HL-60 (cell line): ENCODE data around the gene TCP11L1.

Experiments
- CTCF ChIP-seq: IDR thresholded peaks from one replicate; pipeline ENCODE4 v1.5.1; 2011; ENCODE audit warnings: low read length, control low read depth, inconsistent platforms; ENCODE audit not compliant: insufficient read depth
- POLR2AphosphoS5 ChIP-seq: IDR thresholded peaks from 2 replicates; pipeline ENCODE4 v1.6.1; 2012; ENCODE audit warnings: low read depth
- REST ChIP-seq: IDR thresholded peaks from 2 replicates; pipeline ENCODE4 v1.6.1; 2012; ENCODE audit warnings: low read depth; ENCODE audit not compliant: insufficient replicate concordance
- SPI1 ChIP-seq: IDR thresholded peaks from 2 replicates; pipeline ENCODE4 v1.6.1; 2012; ENCODE audit warnings: low read depth, mild to moderate bottlenecking, borderline replicate concordance

- TF ChIP-seq CTCF (no peak), REST (no peak), POLR2AphosphoS5 (no peak), SPI1 (no peak)
Observed at GRCh38 chr11:33072465-33072864, 33.1 kb downstream of the TCP11L1 start.
